Fibroblast of mammary gland (primary cell): ENCODE data around the gene NINL.
A peak's percentile ranks its signal among the peaks of the same experiment; 100 is the strongest.

ENCODE experiments used
- DNase-seq: peaks from one replicate; pipeline ENCODE4 v3.0.0-alpha.2; 2010; ENCODE audit warnings: low read depth
- H3K4me3 ChIP-seq: 2 replicates; pipeline ENCODE4 v1.5.1; 2011; ENCODE audit warnings: low read depth, mild to moderate bottlenecking, low read length, moderate library complexity; ENCODE audit not compliant: control insufficient read depth
- TF ChIP-seq, protein P1 (sequence below): conservative IDR thresholded peaks from 2 replicates; pipeline ENCODE4 v1.5.1; 2011; ENCODE audit warnings: low read depth, low read length, inconsistent platforms; ENCODE audit not compliant: control insufficient read depth, insufficient read depth

Gene NINL

DNA sequence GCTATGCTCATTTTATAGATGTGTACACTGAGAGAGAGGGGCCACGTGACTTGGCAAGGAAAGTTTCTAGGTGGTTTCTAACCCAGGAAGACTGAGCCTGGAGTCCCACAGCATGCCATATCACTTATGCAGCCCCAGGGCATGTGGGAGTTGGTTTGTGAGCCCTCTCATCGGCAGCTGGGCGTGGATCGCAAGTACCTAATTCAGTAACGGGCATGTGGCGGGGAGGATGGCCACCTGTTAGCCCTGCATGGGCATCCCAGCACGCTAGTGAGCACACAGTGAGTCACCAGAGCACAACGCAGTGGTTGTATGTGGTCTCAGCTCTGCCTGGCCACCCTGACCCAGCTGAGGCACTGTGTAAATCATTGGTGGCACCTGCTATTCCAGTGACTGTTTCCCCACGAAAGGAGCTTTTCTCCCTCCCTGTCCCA, 88.3 kb downstream of the NINL start:
- DNase-seq = peak; percentile 16

DNA sequence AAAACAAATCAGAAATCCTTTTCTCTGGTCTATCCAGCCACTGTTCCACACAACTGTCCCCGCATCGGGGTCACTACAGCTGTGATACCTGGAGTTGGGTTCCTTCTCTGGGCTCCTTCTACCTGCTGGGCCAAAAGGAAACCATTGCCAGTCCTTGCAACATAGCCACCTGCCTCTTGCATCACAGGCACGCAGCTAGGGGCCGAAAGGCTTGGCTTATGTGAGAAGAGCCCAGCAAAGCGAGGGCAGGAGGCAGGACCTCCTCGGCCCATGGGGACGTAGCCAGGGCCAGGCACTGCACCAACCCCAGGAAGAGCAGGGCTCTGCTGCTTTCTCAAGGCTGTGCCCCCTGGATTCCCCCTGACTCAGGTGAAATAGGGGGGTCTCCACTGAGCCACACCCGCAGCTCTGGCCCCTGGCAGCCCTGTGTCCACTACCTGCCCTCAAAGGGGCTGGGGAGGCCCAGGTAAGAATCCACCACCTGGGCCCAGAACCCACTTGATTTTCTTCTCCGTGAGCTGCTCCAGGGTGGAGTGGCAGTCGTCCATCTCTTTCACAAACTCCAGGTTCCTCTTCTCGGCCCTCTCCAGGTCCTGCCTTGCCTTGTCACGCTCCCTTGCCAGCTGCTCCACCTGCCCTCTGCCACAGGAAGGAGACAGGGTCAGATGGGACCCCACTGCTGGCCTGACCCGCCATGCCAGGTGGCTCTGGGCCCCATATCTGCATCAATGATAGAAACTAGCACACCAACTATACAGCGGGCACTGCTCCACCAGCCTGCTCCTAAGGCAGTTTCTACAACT, 89.0 kb downstream of the NINL start:
- DNase-seq = no peak
- TF ChIP-seq, protein P1, sequence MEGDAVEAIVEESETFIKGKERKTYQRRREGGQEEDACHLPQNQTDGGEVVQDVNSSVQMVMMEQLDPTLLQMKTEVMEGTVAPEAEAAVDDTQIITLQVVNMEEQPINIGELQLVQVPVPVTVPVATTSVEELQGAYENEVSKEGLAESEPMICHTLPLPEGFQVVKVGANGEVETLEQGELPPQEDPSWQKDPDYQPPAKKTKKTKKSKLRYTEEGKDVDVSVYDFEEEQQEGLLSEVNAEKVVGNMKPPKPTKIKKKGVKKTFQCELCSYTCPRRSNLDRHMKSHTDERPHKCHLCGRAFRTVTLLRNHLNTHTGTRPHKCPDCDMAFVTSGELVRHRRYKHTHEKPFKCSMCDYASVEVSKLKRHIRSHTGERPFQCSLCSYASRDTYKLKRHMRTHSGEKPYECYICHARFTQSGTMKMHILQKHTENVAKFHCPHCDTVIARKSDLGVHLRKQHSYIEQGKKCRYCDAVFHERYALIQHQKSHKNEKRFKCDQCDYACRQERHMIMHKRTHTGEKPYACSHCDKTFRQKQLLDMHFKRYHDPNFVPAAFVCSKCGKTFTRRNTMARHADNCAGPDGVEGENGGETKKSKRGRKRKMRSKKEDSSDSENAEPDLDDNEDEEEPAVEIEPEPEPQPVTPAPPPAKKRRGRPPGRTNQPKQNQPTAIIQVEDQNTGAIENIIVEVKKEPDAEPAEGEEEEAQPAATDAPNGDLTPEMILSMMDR = no peak

More for the DNA sequence above, 88.3 kb downstream of the NINL start:
- no peak overlapping the region for H3K4me3 ChIP-seq
- TF ChIP-seq, protein P1 = no peak

DNA sequence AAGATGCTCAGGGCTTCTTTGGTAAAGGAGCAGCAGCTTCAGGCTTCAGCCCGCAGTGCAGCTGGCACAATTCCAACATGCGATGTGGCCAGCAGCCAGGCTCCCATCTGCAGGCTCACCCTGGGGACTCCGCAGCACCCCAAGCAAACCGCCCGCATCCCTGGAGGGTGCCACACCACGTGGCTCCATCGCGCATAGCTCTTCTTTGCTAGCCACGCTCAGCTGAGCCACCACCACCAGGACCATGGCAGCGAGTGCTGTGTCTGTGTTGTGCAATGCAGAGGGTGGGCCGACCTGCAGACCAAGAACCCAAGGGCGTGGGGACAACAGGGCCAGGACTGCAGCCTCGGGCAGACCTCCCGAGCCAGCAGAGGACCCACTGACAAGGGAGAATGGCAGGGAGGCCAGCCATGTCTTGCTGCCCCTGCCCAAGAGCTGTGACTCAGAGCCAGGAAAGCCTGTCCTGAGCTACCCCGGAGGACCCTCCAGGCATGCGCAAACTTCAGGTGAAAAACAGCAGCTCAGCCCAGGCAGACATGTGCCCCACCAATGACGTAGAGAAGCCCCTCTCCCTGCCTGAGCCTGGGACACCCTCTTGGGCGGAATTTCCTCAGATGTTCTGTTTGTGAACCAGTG, 90.0 kb downstream of the NINL start:
- H3K4me3 ChIP-seq = no peak overlapping the region
- TF ChIP-seq, protein P1 = no peak
- no peak for DNase-seq

More for the DNA sequence above, 89.0 kb downstream of the NINL start:
- no peak overlapping the region for H3K4me3 ChIP-seq

DNA sequence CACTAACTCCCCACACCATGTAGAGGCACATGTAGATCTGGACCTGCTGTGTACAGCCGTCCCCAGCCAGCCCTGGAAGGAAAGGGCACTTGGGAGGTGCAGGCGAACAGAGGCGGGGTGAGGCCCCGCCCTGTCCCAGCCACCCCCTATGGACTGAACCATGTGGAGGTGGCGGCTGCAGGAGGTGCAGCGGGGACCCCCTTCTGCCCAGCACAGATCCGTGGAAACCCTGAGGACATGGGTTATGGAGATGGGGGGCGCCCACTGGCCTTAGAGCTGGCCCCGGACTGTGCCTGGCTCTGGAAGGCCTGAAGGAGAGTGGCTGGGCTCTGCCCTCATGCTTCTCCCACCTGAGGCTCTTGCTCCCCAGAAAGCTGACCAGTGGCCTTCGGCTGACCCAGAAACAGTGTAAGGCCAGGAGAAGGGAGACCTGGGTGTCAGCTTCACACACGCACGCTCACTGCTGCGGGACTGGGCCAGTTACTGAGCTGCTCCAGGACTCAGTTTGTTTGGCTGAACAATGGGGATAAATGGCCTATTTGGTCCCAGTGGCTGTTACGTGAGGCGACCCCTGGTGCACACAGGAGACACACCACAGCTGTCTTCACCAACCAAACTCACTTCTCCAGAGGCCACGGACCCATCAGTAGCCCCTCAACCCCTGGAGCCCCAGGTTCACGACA, 90.7 kb downstream of the NINL start:
- H3K4me3 ChIP-seq = no peak overlapping the region
- TF ChIP-seq, protein P1 = no peak
- DNase-seq = no peak

DNA sequence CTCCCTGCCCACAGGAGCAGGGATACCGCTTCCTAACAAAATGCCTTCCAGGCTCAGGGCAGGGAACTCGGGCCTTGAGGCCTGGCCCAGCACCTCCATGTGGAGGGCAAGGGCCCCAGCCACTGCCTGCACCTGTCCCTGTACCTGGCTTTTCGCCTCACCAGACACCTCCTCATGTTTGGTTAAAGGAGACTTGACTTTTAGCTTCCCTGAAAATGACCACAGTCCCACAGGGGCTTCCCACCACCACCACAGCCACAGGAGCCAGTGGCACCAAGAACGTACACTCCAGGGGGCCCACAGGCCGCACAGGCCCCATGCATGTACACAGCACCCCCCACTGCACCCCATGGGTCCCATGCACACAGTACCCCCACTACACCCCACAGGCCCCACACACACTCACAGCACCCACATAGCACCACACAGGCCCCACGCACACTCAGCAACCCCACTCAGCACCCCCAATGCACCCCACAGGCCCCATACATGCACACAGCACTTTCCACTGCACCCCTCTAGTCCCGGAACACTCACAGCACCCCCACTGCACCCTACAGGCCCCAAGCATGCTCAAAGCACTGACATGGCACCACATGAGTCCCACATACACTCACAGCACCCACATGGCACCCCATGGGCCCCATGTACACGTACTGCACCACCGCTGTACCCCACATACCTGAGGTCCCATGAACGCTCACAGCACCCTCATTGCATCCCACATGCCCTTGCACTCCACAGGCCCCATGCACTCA, 91.4 kb downstream of the NINL start:
- DNase-seq = no peak
- no peak overlapping the region for H3K4me3 ChIP-seq
- TF ChIP-seq, protein P1 = no peak

DNA sequence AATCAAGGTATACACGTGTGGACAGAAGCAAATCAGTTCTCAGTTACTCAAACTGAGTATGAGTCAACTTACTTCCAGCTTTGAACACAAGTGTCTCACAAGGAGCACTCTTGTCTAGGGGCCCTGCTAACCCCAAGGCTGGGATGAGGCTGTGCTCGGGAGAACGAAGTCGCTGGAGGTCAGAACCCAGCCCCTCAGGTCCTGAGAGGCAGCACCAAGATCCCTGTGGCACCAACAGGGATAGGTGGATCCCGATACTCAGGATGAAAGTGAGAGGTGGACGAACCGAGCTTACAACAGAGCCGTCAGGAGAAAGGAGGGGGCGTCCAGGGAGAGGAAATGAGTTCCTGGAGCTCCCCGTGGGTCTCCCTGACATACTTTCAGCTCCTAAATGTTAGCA, 92.2 kb downstream of the NINL start:
- TF ChIP-seq, protein P1 = no peak
- no peak for DNase-seq
- no peak overlapping the region for H3K4me3 ChIP-seq
